GM12878 (cell line): Measurements from ENCODE around the gene TGFB3. TPM values are rescaled to one million over a fixed set of nuclear protein-coding genes. Genes with fewer than 3 reads are reported as not detected.
A peak's percentile ranks its signal among the peaks of the same experiment; 100 is the strongest.

Source experiments
- ATAC-seq: fragments of 200-7000 bp; cut with Tn5 transposase; 3 replicates; pipeline ENCODE4 v1.9.1; 2020; ENCODE audit warnings: mild to moderate bottlenecking, moderate library complexity
- BruUV-seq: library from RNA; stranded (reverse); fragments of 400-500 nt; replicated peaks from 2 replicates; lab custom pipeline; 2021; lab: Mats Ljungman, UMichigan
- CTCF ChIA-PET: fragments of 300-600 bp; sonication (Branson Sonifier 250); formaldehyde crosslinking; extraction: SDS; loops from one replicate; lab custom pipeline; 2021; ENCODE audit warnings: inconsistent platforms; lab: Yijun Ruan, JAX
- POLR2A ChIA-PET: fragments of 350-600 bp; formaldehyde crosslinking; extraction: SDS; loops from one replicate; lab custom pipeline; 2021; ENCODE audit warnings: inconsistent platforms; lab: Charles Lee
- RAD21 ChIA-PET: fragments of 300-600 bp; sonication (Branson Sonifier 250); formaldehyde crosslinking; loops from one replicate; lab custom pipeline; 2023; ENCODE audit warnings: antibody characterized with exemption; ENCODE audit not compliant: unreplicated experiment; lab: Charles Lee
- SMC1A ChIA-PET: fragments of 300-600 bp; sonication (Branson Sonifier 250); formaldehyde crosslinking; loops from one replicate; lab custom pipeline; 2023; ENCODE audit not compliant: unreplicated experiment, uncharacterized antibody; lab: Charles Lee
- DNase-seq: peaks from one replicate; pipeline ENCODE4 v3.0.0-alpha.2; 2011; ENCODE audit warnings: low read depth, low spot score
- FAIRE-seq: peaks from 3 replicates; lab custom pipeline; 2011; peaks lifted over from hg19 to GRCh38; lab: Jason Lieb, UNC
- H2AFZ ChIP-seq: 2 replicates; pipeline ENCODE4 v1.6.0; 2011; ENCODE audit warnings: low read depth, low read length, control low read depth; ENCODE audit not compliant: control insufficient read depth
- H3K27ac ChIP-seq: 2 replicates; pipeline ENCODE4 v1.5.1; 2011; ENCODE audit warnings: control low read depth; ENCODE audit not compliant: control insufficient read depth, insufficient read depth
- H3K27me3 ChIP-seq, 2 experiments: replicated peaks in 1 of 2; 2 replicates each; pipeline versions ENCODE4 v1.6.0 to v1.6.1; 2011; ENCODE audit warnings: low read length in 1 of 2; ENCODE audit not compliant: control insufficient read depth in 2 of 2, insufficient read depth in 2 of 2
- H3K36me3 ChIP-seq, 2 experiments: 2 replicates each; pipeline ENCODE4 v1.5.1; 2011; ENCODE audit warnings: low read length in 1 of 2; ENCODE audit not compliant: control insufficient read depth in 2 of 2, insufficient read depth in 2 of 2
- H3K4me1 ChIP-seq: 2 replicates; pipeline ENCODE4 v1.6.1; 2011; ENCODE audit warnings: mild to moderate bottlenecking, low read length, moderate library complexity, mixed read lengths; ENCODE audit not compliant: control insufficient read depth, insufficient read depth
- H3K4me2 ChIP-seq: 2 replicates; pipeline ENCODE4 v1.6.0; 2011; ENCODE audit warnings: control low read depth; ENCODE audit not compliant: control insufficient read depth, insufficient read depth
- H3K4me3 ChIP-seq: fragments of 200-600 bp; sonication (generic); 2 replicates; pipeline ENCODE4 v1.5.1; 2016
- H3K79me2 ChIP-seq: 2 replicates; pipeline ENCODE4 v1.6.0; 2011; ENCODE audit warnings: low read length; ENCODE audit not compliant: control insufficient read depth, insufficient read depth
- H3K9ac ChIP-seq: 2 replicates; pipeline ENCODE4 v1.8.0; 2011; ENCODE audit warnings: low read length, control low read depth, mixed read lengths; ENCODE audit not compliant: control insufficient read depth, insufficient read depth
- H3K9me3 ChIP-seq: replicated peaks from 3 replicates; pipeline ENCODE4 v1.5.1; 2011; ENCODE audit warnings: mild to moderate bottlenecking, low read length; ENCODE audit not compliant: control insufficient read depth, insufficient read depth
- H4K20me1 ChIP-seq: 2 replicates; pipeline ENCODE4 v1.6.0; 2011; ENCODE audit not compliant: control insufficient read depth, insufficient read depth
- ATF7 ChIP-seq: fragments of 450-650 bp; IDR thresholded peaks from 2 replicates; pipeline ENCODE4 v1.6.1; 2016; ENCODE audit warnings: low read depth, mild to moderate bottlenecking
- BCL3 ChIP-seq: IDR thresholded peaks from 2 replicates; pipeline ENCODE4 v1.6.1; 2011; ENCODE audit warnings: borderline replicate concordance, low read depth, mild to moderate bottlenecking, moderate library complexity, low read length; ENCODE audit not compliant: insufficient read depth, poor library complexity, severe bottlenecking
- BMI1 ChIP-seq: fragments of 450-650 bp; IDR thresholded peaks from 2 replicates; pipeline ENCODE4 v1.6.1; 2016; ENCODE audit warnings: mild to moderate bottlenecking, moderate library complexity, borderline replicate concordance
- CEBPB ChIP-seq, 2 experiments: fragments of 150-350 bp in 1 of 2; IDR thresholded peaks; 2 replicates each; pipeline ENCODE4 v1.6.1; 2012 to 2014; ENCODE audit warnings: low read depth in 2 of 2, low read length in 2 of 2, borderline replicate concordance in 1 of 2, inconsistent platforms in 1 of 2
- CHD2 ChIP-seq: IDR thresholded peaks from 2 replicates; pipeline ENCODE4 v1.6.1; 2011; ENCODE audit warnings: low read depth, low read length, improper control_type of control experiment, borderline replicate concordance
- E2F8 ChIP-seq: fragments of 450-650 bp; IDR thresholded peaks from 2 replicates; pipeline ENCODE4 v1.6.1; 2018; ENCODE audit warnings: mild to moderate bottlenecking, low read depth, moderate library complexity; ENCODE audit not compliant: partially characterized antibody
- FOS ChIP-seq: IDR thresholded peaks from 3 replicates; pipeline ENCODE4 v1.6.1; 2011; ENCODE audit warnings: borderline replicate concordance; ENCODE audit not compliant: insufficient read length; ENCODE audit errors: extremely low read depth
- FOXM1 ChIP-seq: IDR thresholded peaks from 2 replicates; pipeline ENCODE4 v1.6.1; 2012; ENCODE audit warnings: low read depth, mild to moderate bottlenecking, inconsistent platforms, low read length, moderate library complexity
- IKZF2 ChIP-seq, 2 experiments: fragments of 450-650 bp; IDR thresholded peaks; 2 replicates each; pipeline ENCODE4 v1.6.1; 2017; ENCODE audit warnings: mild to moderate bottlenecking in 2 of 2, moderate library complexity in 2 of 2
- MYB ChIP-seq: fragments of 150-350 bp; IDR thresholded peaks from 2 replicates; pipeline ENCODE4 v1.6.1; 2014; ENCODE audit warnings: mild to moderate bottlenecking, low read depth, low read length, borderline replicate concordance
- MYC ChIP-seq: IDR thresholded peaks from 2 replicates; pipeline ENCODE4 v1.6.1; 2011; ENCODE audit warnings: mild to moderate bottlenecking, low read length, moderate library complexity, inconsistent platforms; ENCODE audit not compliant: insufficient read depth, insufficient replicate concordance, insufficient read length, severe bottlenecking
- POU2F2 ChIP-seq: IDR thresholded peaks from 3 replicates; pipeline ENCODE4 v1.6.1; 2011; ENCODE audit warnings: low read depth, mild to moderate bottlenecking, low read length, borderline replicate concordance
- RUNX3 ChIP-seq: IDR thresholded peaks from 2 replicates; pipeline ENCODE4 v1.6.1; 2012; ENCODE audit warnings: low read length, inconsistent platforms
- YY1 ChIP-seq: IDR thresholded peaks from 2 replicates; pipeline ENCODE4 v1.6.1; 2011; ENCODE audit warnings: low read depth, mild to moderate bottlenecking, low read length
- ZNF384 ChIP-seq: IDR thresholded peaks from 2 replicates; pipeline ENCODE4 v1.6.1; 2012; ENCODE audit warnings: low read depth, mild to moderate bottlenecking, low read length, improper control_type of control experiment, borderline replicate concordance
- WGBS: methylation state at CpG from one replicate; pipeline ENCODE4 v1.1.6; 2016; ENCODE audit warnings: low lambda C conversion rate; ENCODE audit not compliant: insufficient replicate concordance, insufficient coverage; ENCODE audit errors: missing lambda C conversion rate; 5-methylcytosine and 5-hydroxymethylcytosine counted together
- in situ Hi-C: fragments of 300-500 bp; cut with MboI; formaldehyde crosslinking; loops from 9 replicates; pipeline ENCODE4 v1.14.3; 2018; ENCODE audit warnings: mixed read lengths
- intact Hi-C: fragments of 100-400 bp; cut with micrococcal nuclease; formaldehyde crosslinking; loops from one replicate; pipeline ENCODE4 v1.14.2; 2022; ENCODE audit not compliant: unreplicated experiment
- polyA plus RNA-seq, 11 experiments: library from polyadenylated mRNA; depleted of rRNA in 4 of 11; unstranded in 6 of 11; stranded (reverse) in 5 of 11; fragments of >200 nt; fragmentation: Nextera tagmentation in 4 of 11; fragmentation: Illumina TruSeq in 1 of 11; extraction: Ambion mirVana in 4 of 11; extraction: Trizol in 1 of 11; gene quantifications; 1 replicate in 1 of 11; 2 replicates in 10 of 11; pipeline versions ENCODE4 v1.2.1 to v1.2.3, GENCODE V29; 2011 to 2016; ENCODE audit warnings: inconsistent platforms in 2 of 11, missing spikeins in 2 of 11, low read depth in 1 of 11
- total RNA-seq, 4 experiments: library from RNA; depleted of rRNA in 3 of 4; stranded (reverse); fragments of >200 nt in 3 of 4; fragmentation: Illumina TruSeq in 1 of 4; extraction: Trizol in 1 of 4; gene quantifications; 2 replicates each; pipeline versions ENCODE4 v1.2.1 to v1.2.3, GENCODE V29; 2013 to 2021
- TF ChIP-seq, protein P1 (sequence below): fragments of 450-650 bp; IDR thresholded peaks from 2 replicates; pipeline ENCODE4 v1.6.1; 2016; ENCODE audit warnings: mild to moderate bottlenecking

The TGFB3 gene
- total and polyA plus RNA-seq, 10 of the 15 experiments (the other 5 are each of a cell fraction or from before 2014, with no cell fraction given) = 0.27 to 2.6 (median 0.82) TPM

- in situ Hi-C loops = no loop called here
- TF ChIP-seq RUNX3 (peak; percentile 55), MYC (no peak), MYB (no peak), E2F8 (no peak), ATF7 (no peak), ZNF384 (no peak), BCL3 (no peak), FOXM1 (no peak), BMI1 (no peak), IKZF2 (IDR thresholded peaks at IDR 0.05) (no peak), POU2F2 (peak; percentile 80; the same call in 1 of the 3 replicates), YY1 (peak; percentile 56; the same call in 1 of the 2 replicates), CHD2 (no peak), CEBPB (IDR thresholded peaks at IDR 0.05; ENCODE audit: borderline replicate concordance in 1 of 2, low read depth in 2 of 2, low read length in 2 of 2) (no peak), FOS (no peak)
- TF ChIP-seq, protein P1, sequence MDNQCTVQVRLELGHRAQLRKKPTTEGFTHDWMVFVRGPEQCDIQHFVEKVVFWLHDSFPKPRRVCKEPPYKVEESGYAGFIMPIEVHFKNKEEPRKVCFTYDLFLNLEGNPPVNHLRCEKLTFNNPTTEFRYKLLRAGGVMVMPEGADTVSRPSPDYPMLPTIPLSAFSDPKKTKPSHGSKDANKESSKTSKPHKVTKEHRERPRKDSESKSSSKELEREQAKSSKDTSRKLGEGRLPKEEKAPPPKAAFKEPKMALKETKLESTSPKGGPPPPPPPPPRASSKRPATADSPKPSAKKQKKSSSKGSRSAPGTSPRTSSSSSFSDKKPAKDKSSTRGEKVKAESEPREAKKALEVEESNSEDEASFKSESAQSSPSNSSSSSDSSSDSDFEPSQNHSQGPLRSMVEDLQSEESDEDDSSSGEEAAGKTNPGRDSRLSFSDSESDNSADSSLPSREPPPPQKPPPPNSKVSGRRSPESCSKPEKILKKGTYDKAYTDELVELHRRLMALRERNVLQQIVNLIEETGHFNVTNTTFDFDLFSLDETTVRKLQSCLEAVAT = no peak
- TF ChIP-seq, all 136 proteins: peak for 3
- Histone ChIP-seq H3K36me3 (no peaks in the 10 kb centered on the region; a peak in 1 of 4 replicates), H3K79me2 (no peaks in the 10 kb centered on the region), H3K9ac (no peak overlapping the region), H3K4me3 (no peak overlapping the region), H3K9me3 (peaks cover 3% of the 10 kb centered on the region), H3K27ac (no peak overlapping the region), H2AFZ (peak overlapping the region; percentile 50), H3K27me3 (no peaks in the 10 kb centered on the region), H3K4me1 (peaks cover 9% of the 10 kb centered on the region), H3K4me2 (peak overlapping the region; percentile 5; the same call in 1 of the 2 replicates), H4K20me1 (no peaks in the 10 kb centered on the region)
- DNase-seq (peak; percentile 12), FAIRE-seq (no peak), ATAC-seq (peak; percentile 76)
- ChIA-PET CTCF (interaction anchor here (0.8 to 1.8 kb wide), 2 partner anchors 33 to 307 kb away, joined by 3 to 4 read pairs; no protein-coding TSS in a partner anchor), POLR2A (no interaction called here), RAD21 (no interaction called here), SMC1A (interaction anchor here (0.6 kb wide), 2 partner anchors 11 to 60 kb away, joined by 3 read pairs; no protein-coding TSS in a partner anchor)
- BruUV-seq = no TSS peak
- intact Hi-C loops = no loop called here
- WGBS = 39% methylated on average over 1 of the region's 1 CpG
These were observed 33.9 kb upstream of the TGFB3 start for GRCh38 chr14:76015668-76016067.
